Pancreas (tissue), 10 donors: Measurements from ENCODE around the gene FXYD4. TPM values are rescaled to one million over a fixed set of nuclear protein-coding genes. Genes with fewer than 3 reads are reported as not detected.
A peak's percentile ranks its signal among the peaks of the same experiment; 100 is the strongest.

ENCODE experiments used
- ATAC-seq, 4 donors: fragments of 200-7000 bp; cut with Tn5 transposase; one replicate each; pipeline versions ENCODE4 v1.8.0 to v1.9.1; 2020; ENCODE audit warnings: mild to moderate bottlenecking in 4 of 4, moderate library complexity in 4 of 4
- DNase-seq, 6 donors: peaks; one replicate each; pipeline ENCODE4 v3.0.0-alpha.2; 2020
- FAIRE-seq: peaks from 2 replicates; lab custom pipeline; 2012; peaks lifted over from hg19 to GRCh38; lab: Jason Lieb, UNC
- H3K27ac ChIP-seq, 4 donors: fragments of 200-600 bp; sonication (generic); 1 replicate in 3 of 4; 2 replicates in 1 of 4; pipeline versions ENCODE4 v1.5.0 to v1.8.0; 2020
- H3K27me3 ChIP-seq, 4 donors: fragments of 200-600 bp; one replicate each; pipeline ENCODE4 v1.8.0; 2021
- H3K36me3 ChIP-seq, 3 donors: fragments of 200-600 bp; sonication (generic) in 1 of 3; one replicate each; pipeline versions ENCODE4 v1.5.0 to v1.8.0; 2020 to 2021
- H3K4me1 ChIP-seq, 3 donors: fragments of 200-600 bp; one replicate each; pipeline ENCODE4 v1.8.0; 2021
- H3K4me3 ChIP-seq, 4 donors: fragments of 200-600 bp; sonication (generic) in 2 of 4; one replicate each; pipeline versions ENCODE4 v1.5.0 to v1.8.0; 2020 to 2021
- H3K9me3 ChIP-seq, 4 donors: fragments of 200-600 bp; one replicate each; pipeline ENCODE4 v1.8.0; 2021
- CTCF ChIP-seq, 4 donors: fragments of 200-600 bp; sonication (generic) in 3 of 4; IDR thresholded peaks; one replicate each; pipeline versions ENCODE4 v1.5.0 to v1.8.0; 2021; ENCODE audit warnings: antibody characterized with exemption in 4 of 4
- WGBS, 2 donors: extraction: QIAGEN DNeasy Blood & Tissue Kit; methylation state at CpG; one replicate each; pipeline ENCODE4 v1.1.7; 2013; 5-methylcytosine and 5-hydroxymethylcytosine counted together
- intact Hi-C, 3 donors: fragments of 100-400 bp; cut with DNase I; formaldehyde crosslinking; loops; one replicate each; pipeline versions ENCODE4 v1.11.1 to v1.14.2; 2022
- polyA plus RNA-seq, 2 donors: library from polyadenylated mRNA; stranded (reverse); fragments of 200-250 nt; gene quantifications; one replicate each; pipeline ENCODE4 v1.2.3, GENCODE V29; 2013
- total RNA-seq, 6 donors: library from RNA; stranded (reverse); fragmentation: NEBNext Ultra II Directional in 4 of 6; extraction: Animal tissue kit (Norgen Biotek cat#: 25700) in 4 of 6; gene quantifications; one replicate each; pipeline versions ENCODE4 v1.2.1 to v1.2.4, GENCODE V29; 2021 to 2023
- donor health status: healthy with polysubstance abuse.
- donor health status: DM: no; HTN: no; CAD: no; lungs with moderate emphysema.
- donor health status: DM: no; HTN: no; CAD: no.
- donor health status: control.
- donor health status: control.
- donor health status: Bipolar disorder and iron deficiency.
- donor health status: DM: yes; HTN: yes; CAD: no.
- donor health status: DM: no; HTN: no; CAD: no.
- donor health status: DM: no; HTN: no; CAD: no.
- donor health status: DM: yes; HTN: yes; CAD: no.

Gene FXYD4
- total and polyA plus RNA-seq, 8 donors = 0.28 to 0.31 TPM; not detected in 6

- H3K9me3 ChIP-seq = no peaks in the 10 kb centered on the region
- no peaks in the 10 kb centered on the region for H3K36me3 ChIP-seq
- no peak for TF ChIP-seq CTCF (IDR thresholded peaks at IDR 0.05)
- no peaks in the 10 kb centered on the region for H3K4me1 ChIP-seq
- no peaks in the 10 kb centered on the region for H3K27me3 ChIP-seq
- intact Hi-C loops = no loop called here
- no peak for ATAC-seq
- DNase-seq = peak in 1 of 6 donors; percentile 3
- no peak for FAIRE-seq
- H3K4me3 ChIP-seq = no peak overlapping the region
- 68 to 75% methylated on average over 6 of the region's 6 CpGs for WGBS, 2 donors
- peak overlapping the region in 1 of 4 donors; percentile 17 for H3K27ac ChIP-seq
These were observed 31.3 kb upstream of the FXYD4 start for GRCh38 chr10:43340101-43340500.

- no peak overlapping the region for H3K4me3 ChIP-seq
- DNase-seq = peak in 4 of 6 donors; percentile 47 to 67 (median 52)
- intact Hi-C loops = no loop called here
- ATAC-seq = peak; percentile 72 to 90 (median 86)
- no peaks in the 10 kb centered on the region for H3K27me3 ChIP-seq
- no peak for TF ChIP-seq CTCF (IDR thresholded peaks at IDR 0.05)
- WGBS, 2 donors = 36 to 47% methylated on average over 9 of the region's 9 CpGs
- FAIRE-seq = no peak
- no peaks in the 10 kb centered on the region for H3K9me3 ChIP-seq
- H3K27ac ChIP-seq = peak overlapping the region in 1 of 4 donors; percentile 47
- H3K36me3 ChIP-seq = no peaks in the 10 kb centered on the region
- H3K4me1 ChIP-seq = no peaks in the 10 kb centered on the region
These were observed 30.8 kb upstream of the FXYD4 start for GRCh38 chr10:43340619-43341018.

GRCh38 chr10:43341450-43341849 lies 30.0 kb upstream of the FXYD4 start:
- H3K27ac ChIP-seq = no peak overlapping the region
- H3K4me3 ChIP-seq = no peak overlapping the region
- no peaks in the 10 kb centered on the region for H3K27me3 ChIP-seq
- no peaks in the 10 kb centered on the region for H3K4me1 ChIP-seq
- FAIRE-seq (no peak), ATAC-seq (no peak), DNase-seq (no peak)
- no peak for TF ChIP-seq CTCF (IDR thresholded peaks at IDR 0.05)
- H3K9me3 ChIP-seq = no peaks in the 10 kb centered on the region
- intact Hi-C loops = no loop called here
- WGBS, 2 donors = 66 to 72% methylated on average over 7 of the region's 7 CpGs
- H3K36me3 ChIP-seq = no peaks in the 10 kb centered on the region

- intact Hi-C loops = no loop called here
- Histone ChIP-seq H3K36me3 (no peaks in the 10 kb centered on the region), H3K4me1 (no peaks in the 10 kb centered on the region), H3K27me3 (no peaks in the 10 kb centered on the region), H3K4me3 (no peak overlapping the region), H3K9me3 (no peaks in the 10 kb centered on the region), H3K27ac (no peak overlapping the region)
- 82 to 91% methylated on average over 46 to 49 of the region's 49 CpGs for WGBS, 2 donors
- FAIRE-seq (no peak), ATAC-seq (no peak), DNase-seq (peak in 1 of 6 donors; percentile 71)
- no peak for TF ChIP-seq CTCF (IDR thresholded peaks at IDR 0.05)
These were observed 28.9 kb upstream of the FXYD4 start for GRCh38 chr10:43342279-43343125.

GRCh38 chr10:43343126-43343525 lies 28.3 kb upstream of the FXYD4 start:
- no peak for DNase-seq
- ATAC-seq = no peak
- H3K9me3 ChIP-seq = no peaks in the 10 kb centered on the region
- intact Hi-C loops = no loop called here
- 87 to 91% methylated on average over 15 of the region's 15 CpGs for WGBS, 2 donors
- H3K27ac ChIP-seq = no peak overlapping the region
- TF ChIP-seq CTCF (IDR thresholded peaks at IDR 0.05) = no peak
- no peaks in the 10 kb centered on the region for H3K4me1 ChIP-seq
- no peak overlapping the region for H3K4me3 ChIP-seq
- no peaks in the 10 kb centered on the region for H3K27me3 ChIP-seq
- no peak for FAIRE-seq
- H3K36me3 ChIP-seq = no peaks in the 10 kb centered on the region
